Fibroblast of the aortic adventitia (primary cell): ENCODE measurements around the gene DHRSX. TPM values are rescaled to one million over a fixed set of nuclear protein-coding genes. Genes with fewer than 3 reads are reported as not detected.
A peak's percentile ranks its signal among the peaks of the same experiment; 100 is the strongest.
"Not testable (repeated sequence)": the region's sequence is repeated elsewhere in the genome, so short reads cannot be mapped to it uniquely, and the experiment has no call there.

Experiments
- DNase-seq: peaks from one replicate; pipeline ENCODE4 v3.0.0-alpha.2; 2010; ENCODE audit warnings: low read depth
- H3K4me3 ChIP-seq: 2 replicates; pipeline ENCODE4 v1.5.1; 2011; ENCODE audit warnings: low read depth, mild to moderate bottlenecking, control low read depth, low read length, moderate library complexity
- total RNA-seq: library from RNA; depleted of rRNA; stranded (reverse); fragments of >200 nt; gene quantifications from 2 replicates; pipeline ENCODE4 v1.2.3, GENCODE V29; 2012; ENCODE audit warnings: low replicate concordance
- TF ChIP-seq, protein P1 (sequence below): IDR thresholded peaks from 2 replicates; pipeline ENCODE4 v1.5.1; 2011; ENCODE audit warnings: mild to moderate bottlenecking, low read length, control low read depth, inconsistent platforms; ENCODE audit not compliant: insufficient read depth

The DHRSX gene
- total RNA-seq, 1 donor, result 17.5 TPM

- TF ChIP-seq, protein P1, sequence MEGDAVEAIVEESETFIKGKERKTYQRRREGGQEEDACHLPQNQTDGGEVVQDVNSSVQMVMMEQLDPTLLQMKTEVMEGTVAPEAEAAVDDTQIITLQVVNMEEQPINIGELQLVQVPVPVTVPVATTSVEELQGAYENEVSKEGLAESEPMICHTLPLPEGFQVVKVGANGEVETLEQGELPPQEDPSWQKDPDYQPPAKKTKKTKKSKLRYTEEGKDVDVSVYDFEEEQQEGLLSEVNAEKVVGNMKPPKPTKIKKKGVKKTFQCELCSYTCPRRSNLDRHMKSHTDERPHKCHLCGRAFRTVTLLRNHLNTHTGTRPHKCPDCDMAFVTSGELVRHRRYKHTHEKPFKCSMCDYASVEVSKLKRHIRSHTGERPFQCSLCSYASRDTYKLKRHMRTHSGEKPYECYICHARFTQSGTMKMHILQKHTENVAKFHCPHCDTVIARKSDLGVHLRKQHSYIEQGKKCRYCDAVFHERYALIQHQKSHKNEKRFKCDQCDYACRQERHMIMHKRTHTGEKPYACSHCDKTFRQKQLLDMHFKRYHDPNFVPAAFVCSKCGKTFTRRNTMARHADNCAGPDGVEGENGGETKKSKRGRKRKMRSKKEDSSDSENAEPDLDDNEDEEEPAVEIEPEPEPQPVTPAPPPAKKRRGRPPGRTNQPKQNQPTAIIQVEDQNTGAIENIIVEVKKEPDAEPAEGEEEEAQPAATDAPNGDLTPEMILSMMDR, result no peak
- H3K4me3 ChIP-seq, result no peak overlapping the region
- no peak for DNase-seq
These were observed 31.5 kb downstream of the DHRSX start for GRCh38 chrX:2469196-2469685.

- no peak for DNase-seq
- H3K4me3 ChIP-seq, result no peak overlapping the region
- TF ChIP-seq, protein P1, result no peak
These were observed 32.2 kb downstream of the DHRSX start for GRCh38 chrX:2468261-2469195.

- H3K4me3 ChIP-seq, result no peak overlapping the region
- no peak for DNase-seq
- TF ChIP-seq, protein P1, result no peak
These were observed 33.7 kb downstream of the DHRSX start for GRCh38 chrX:2466876-2467656.

GRCh38 chrX:2464677-2465166 lies 36.1 kb downstream of the DHRSX start:
- TF ChIP-seq, protein P1, result no peak
- no peak overlapping the region for H3K4me3 ChIP-seq
- DNase-seq, result no peak

GRCh38 chrX:2463973-2464676 lies 36.7 kb downstream of the DHRSX start:
- TF ChIP-seq, protein P1, result no peak
- DNase-seq, result no peak
- no peak overlapping the region for H3K4me3 ChIP-seq

DNA sequence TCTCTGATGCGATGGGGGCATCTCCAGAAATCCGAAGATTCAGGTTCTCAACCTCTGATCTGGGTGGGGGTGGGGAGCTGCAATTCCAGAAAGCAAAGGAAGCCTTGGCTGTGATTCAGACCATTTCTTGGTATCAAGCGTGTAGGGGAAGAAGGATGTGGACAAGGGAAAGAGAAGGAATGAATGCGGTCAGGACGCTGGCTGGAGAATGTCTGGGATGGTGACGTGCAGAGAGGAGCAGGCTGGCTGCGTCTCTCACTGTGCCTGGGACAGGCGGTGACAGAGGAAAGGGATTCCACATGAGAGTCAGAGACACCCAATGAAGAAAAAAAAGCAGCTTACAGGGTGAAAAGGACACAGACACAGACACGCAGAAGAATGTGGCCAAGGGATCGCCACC lies 37.3 kb downstream of the DHRSX start:
- H3K4me3 ChIP-seq, result not testable (repeated sequence)

DNA sequence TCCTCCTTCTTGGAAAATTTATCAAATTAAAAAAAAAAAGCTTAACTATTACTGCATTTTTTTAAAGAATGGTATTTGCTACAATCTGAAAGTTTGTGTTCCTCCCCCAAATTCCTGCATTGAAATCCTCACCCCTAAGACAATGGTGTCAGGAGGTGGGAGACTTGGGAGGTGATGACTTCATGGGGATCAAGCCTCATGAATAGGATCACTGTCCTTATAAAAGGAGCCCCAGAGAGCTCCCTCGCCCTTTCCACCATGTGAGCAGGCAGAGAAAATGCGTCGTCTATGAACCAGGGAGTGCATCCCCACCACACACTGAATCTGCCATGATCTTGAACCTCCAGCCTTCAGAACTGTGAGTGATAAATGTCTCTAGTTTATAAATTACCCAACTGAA lies 38.0 kb downstream of the DHRSX start:
- DNase-seq, result no peak
- H3K4me3 ChIP-seq, result no peak overlapping the region
- TF ChIP-seq, protein P1, result no peak

More for the DNA sequence above, 37.3 kb downstream of the DHRSX start:
- DNase-seq, result peak; percentile 14
